Thyroid gland (tissue), 4 donors: ENCODE results near the gene COL23A1. TPM values are rescaled to one million over a fixed set of nuclear protein-coding genes. Genes with fewer than 3 reads are reported as not detected.
A peak's percentile ranks its signal among the peaks of the same experiment; 100 is the strongest.

Source experiments
- DNase-seq, 2 donors: peaks; one replicate each; pipeline ENCODE4 v3.0.0-alpha.2; 2019
- H3K27ac ChIP-seq, 3 donors: fragments of 200-600 bp; sonication (generic); 1 replicate in 2 of 3; 2 replicates in 1 of 3; pipeline ENCODE4 v1.5.1; 2016 to 2019; ENCODE audit warnings: mild to moderate bottlenecking in 1 of 3, moderate library complexity in 1 of 3
- H3K27me3 ChIP-seq: fragments of 200-600 bp; sonication (generic); one replicate; pipeline ENCODE4 v1.5.1; 2019
- H3K36me3 ChIP-seq, 2 donors: fragments of 200-600 bp; sonication (generic); one replicate each; pipeline ENCODE4 v1.5.1; 2016 to 2019
- H3K4me1 ChIP-seq, 2 donors: fragments of 200-600 bp; sonication (generic); one replicate each; pipeline ENCODE4 v1.5.1; 2017 to 2019
- H3K4me3 ChIP-seq, 3 donors: fragments of 200-600 bp; sonication (generic); replicated peaks in 1 of 3; 1 replicate in 2 of 3; 2 replicates in 1 of 3; pipeline ENCODE4 v1.5.1; 2016; ENCODE audit warnings: mild to moderate bottlenecking in 1 of 3
- H3K9me3 ChIP-seq: fragments of 200-600 bp; sonication (generic); one replicate; pipeline ENCODE4 v1.5.1; 2017
- CTCF ChIP-seq, 6 experiments: fragments of 200-600 bp in 3 of 6; fragments of 450-650 bp in 3 of 6; sonication (generic) in 3 of 6; IDR thresholded peaks; one replicate each; pipeline ENCODE4 v1.5.1; 2016 to 2019; ENCODE audit warnings: antibody characterized with exemption in 6 of 6, mild to moderate bottlenecking in 2 of 6, inconsistent platforms in 1 of 6, moderate library complexity in 1 of 6
- POLR2A ChIP-seq, 2 donors: fragments of 450-650 bp; IDR thresholded peaks; one replicate each; pipeline ENCODE4 v1.6.1; 2017; ENCODE audit warnings: antibody characterized with exemption in 2 of 2, mild to moderate bottlenecking in 2 of 2, moderate library complexity in 1 of 2
- WGBS, 2 donors: methylation state at CpG; one replicate each; pipeline ENCODE4 v1.1.5; 2017; 5-methylcytosine and 5-hydroxymethylcytosine counted together
- intact Hi-C: fragments of 100-400 bp; cut with DNase I; formaldehyde crosslinking; loops from one replicate; pipeline ENCODE4 v1.15.1; 2023
- total RNA-seq, 4 donors: library from RNA; depleted of rRNA; stranded (reverse); fragments of >200 nt; gene quantifications; one replicate each; pipeline ENCODE4 v1.2.3, GENCODE V29; 2016

COL23A1 gene
- total RNA-seq, 4 donors from 2014 or later = 76.6 to 108 (median 95.7) TPM

GRCh38 chr5:178492278-178492677, 97.9 kb downstream of the COL23A1 start:
- no peak for DNase-seq
- no peak overlapping the region for H3K4me3 ChIP-seq
- H3K27ac ChIP-seq = no peak overlapping the region
- no peaks in the 10 kb centered on the region for H3K36me3 ChIP-seq
- H3K27me3 ChIP-seq = no peaks in the 10 kb centered on the region
- no peaks in the 10 kb centered on the region for H3K9me3 ChIP-seq
- intact Hi-C loops = no loop called here
- TF ChIP-seq CTCF (IDR thresholded peaks at IDR 0.05) = no peak
- TF ChIP-seq POLR2A (IDR thresholded peaks at IDR 0.05) = no peak
- H3K4me1 ChIP-seq = peaks cover 12 to 18% of the 10 kb centered on the region in 2 donors
- WGBS, 2 donors = 96 to 98% methylated on average over 10 of the region's 10 CpGs

GRCh38 chr5:178490935-178491652, 99.1 kb downstream of the COL23A1 start:
- H3K27ac ChIP-seq = no peak overlapping the region
- intact Hi-C loops = no loop called here
- H3K4me1 ChIP-seq = peaks cover 12 to 23% of the 10 kb centered on the region in 2 donors
- 84 to 88% methylated on average over 11 of the region's 11 CpGs for WGBS, 2 donors
- no peaks in the 10 kb centered on the region for H3K36me3 ChIP-seq
- no peak for TF ChIP-seq POLR2A (IDR thresholded peaks at IDR 0.05)
- no peak for TF ChIP-seq CTCF (IDR thresholded peaks at IDR 0.05)
- H3K4me3 ChIP-seq = no peak overlapping the region
- no peaks in the 10 kb centered on the region for H3K9me3 ChIP-seq
- no peaks in the 10 kb centered on the region for H3K27me3 ChIP-seq
- no peak for DNase-seq

GRCh38 chr5:178489271-178489976, 100.8 kb downstream of the COL23A1 start:
- WGBS, 2 donors = 79 to 83% methylated on average over 12 of the region's 12 CpGs
- intact Hi-C loops = no loop called here
- peak in 1 of 2 donors; percentile 24 for DNase-seq

GRCh38 chr5:178488696-178489095, 101.5 kb downstream of the COL23A1 start:
- Histone ChIP-seq H3K27ac (peak overlapping the region; percentile 48 to 56 (median 55)), H3K27me3 (no peaks in the 10 kb centered on the region), H3K36me3 (no peaks in the 10 kb centered on the region), H3K9me3 (no peaks in the 10 kb centered on the region), H3K4me3 (no peak overlapping the region), H3K4me1 (peaks cover 12 to 27% of the 10 kb centered on the region in 2 donors)
- intact Hi-C loops = no loop called here
- 27 to 45% methylated on average over 4 to 8 of the region's 8 CpGs for WGBS, 2 donors
- DNase-seq = peak; percentile 78 to 81
- TF ChIP-seq CTCF (IDR thresholded peaks at IDR 0.05) (no peak), POLR2A (IDR thresholded peaks at IDR 0.05) (peak in 1 of 2 donors; percentile 10)

More at GRCh38 chr5:178489271-178489976, 100.8 kb downstream of the COL23A1 start:
- Histone ChIP-seq H3K9me3 (no peaks in the 10 kb centered on the region), H3K4me3 (no peak overlapping the region), H3K36me3 (no peaks in the 10 kb centered on the region), H3K27me3 (no peaks in the 10 kb centered on the region), H3K4me1 (peaks cover 12 to 27% of the 10 kb centered on the region in 2 donors), H3K27ac (peak overlapping the region; percentile 48 to 56 (median 55))
- TF ChIP-seq CTCF (IDR thresholded peaks at IDR 0.05) = no peak
- no peak for TF ChIP-seq POLR2A (IDR thresholded peaks at IDR 0.05)
